ENCODE results near the gene SMC2.

DNA sequence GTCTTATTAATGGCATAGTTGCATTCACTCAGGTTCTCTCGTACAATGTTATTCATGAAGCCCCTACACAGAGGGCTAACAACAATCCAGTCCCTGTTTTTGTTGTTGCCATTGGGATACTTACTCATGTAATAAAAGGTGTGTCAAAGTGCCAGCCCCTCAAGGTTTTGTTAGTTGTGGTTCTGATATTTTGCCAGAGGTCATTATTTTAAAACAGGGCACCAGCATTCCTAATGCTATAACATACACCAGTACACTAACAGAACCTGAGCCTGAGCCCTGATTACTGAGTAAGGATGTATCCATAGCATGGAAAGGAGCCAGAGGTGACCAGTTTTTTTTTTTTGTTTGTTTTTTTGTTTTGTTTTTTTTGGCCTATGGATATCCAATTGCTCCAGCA, 50.2 kb downstream of the SMC2 start:
- TF ChIP-seq, protein P1, sequence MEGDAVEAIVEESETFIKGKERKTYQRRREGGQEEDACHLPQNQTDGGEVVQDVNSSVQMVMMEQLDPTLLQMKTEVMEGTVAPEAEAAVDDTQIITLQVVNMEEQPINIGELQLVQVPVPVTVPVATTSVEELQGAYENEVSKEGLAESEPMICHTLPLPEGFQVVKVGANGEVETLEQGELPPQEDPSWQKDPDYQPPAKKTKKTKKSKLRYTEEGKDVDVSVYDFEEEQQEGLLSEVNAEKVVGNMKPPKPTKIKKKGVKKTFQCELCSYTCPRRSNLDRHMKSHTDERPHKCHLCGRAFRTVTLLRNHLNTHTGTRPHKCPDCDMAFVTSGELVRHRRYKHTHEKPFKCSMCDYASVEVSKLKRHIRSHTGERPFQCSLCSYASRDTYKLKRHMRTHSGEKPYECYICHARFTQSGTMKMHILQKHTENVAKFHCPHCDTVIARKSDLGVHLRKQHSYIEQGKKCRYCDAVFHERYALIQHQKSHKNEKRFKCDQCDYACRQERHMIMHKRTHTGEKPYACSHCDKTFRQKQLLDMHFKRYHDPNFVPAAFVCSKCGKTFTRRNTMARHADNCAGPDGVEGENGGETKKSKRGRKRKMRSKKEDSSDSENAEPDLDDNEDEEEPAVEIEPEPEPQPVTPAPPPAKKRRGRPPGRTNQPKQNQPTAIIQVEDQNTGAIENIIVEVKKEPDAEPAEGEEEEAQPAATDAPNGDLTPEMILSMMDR (conservative IDR thresholded peaks at IDR 0.05; ENCODE audit: low read length), result no peak
- no peak for TF ChIP-seq EZH2phosphoT487 (IDR thresholded peaks at IDR 0.05; ENCODE audit: borderline replicate concordance, low read depth, low read length)

Measured in OCI-LY7 (cell line).